HCT116 (cell line): Measurements from ENCODE around the gene SMURF1.

Experiments
- CEBPB ChIP-seq: IDR thresholded peaks from 2 replicates; pipeline ENCODE4 v1.6.1; 2012; ENCODE audit warnings: low read depth
- ELF1 ChIP-seq: IDR thresholded peaks from 2 replicates; pipeline ENCODE4 v1.6.1; 2012; ENCODE audit warnings: low read depth, borderline replicate concordance
- EZH2 ChIP-seq: fragments of 200-600 bp; sonication (generic); IDR thresholded peaks from 2 replicates; pipeline ENCODE4 v1.6.1; 2017; ENCODE audit warnings: antibody characterized with exemption, mixed run types
- EZH2phosphoT487 ChIP-seq: fragments of 200-600 bp; IDR thresholded peaks from 2 replicates; pipeline ENCODE4 v1.6.1; 2018; ENCODE audit warnings: antibody characterized with exemption, borderline replicate concordance
- POLR2A ChIP-seq: IDR thresholded peaks from 2 replicates; pipeline ENCODE4 v1.7.0; 2011; ENCODE audit warnings: borderline replicate concordance; ENCODE audit not compliant: insufficient read depth, insufficient read length; ENCODE audit errors: extremely low read depth
- POLR2AphosphoS5 ChIP-seq: IDR thresholded peaks from 2 replicates; pipeline ENCODE4 v1.6.1; 2011; ENCODE audit warnings: mild to moderate bottlenecking, low read depth, low read length, moderate library complexity
- RAD21 ChIP-seq: IDR thresholded peaks from 2 replicates; pipeline ENCODE4 v1.6.1; 2012; ENCODE audit warnings: low read depth, mild to moderate bottlenecking
- SIN3A ChIP-seq: IDR thresholded peaks from 2 replicates; pipeline ENCODE4 v1.6.1; 2012; ENCODE audit warnings: low read depth
- YY1 ChIP-seq: IDR thresholded peaks from 2 replicates; pipeline ENCODE4 v1.6.1; 2011; ENCODE audit warnings: low read length, low read depth, moderate library complexity, mild to moderate bottlenecking; ENCODE audit not compliant: insufficient replicate concordance; ENCODE audit errors: extremely low read depth
- ZNF274 ChIP-seq: fragments of 200-500 bp; sonication (Bioruptor generic); IDR thresholded peaks from 2 replicates; pipeline ENCODE4 v1.6.1; 2014; ENCODE audit warnings: mild to moderate bottlenecking, low read depth, low read length, inconsistent platforms
- TF ChIP-seq, protein P1 (sequence below), 3 experiments: fragments of 200-600 bp in 1 of 3; sonication (generic) in 1 of 3; IDR thresholded peaks in 2 of 3; conservative IDR thresholded peaks in 1 of 3; 2 replicates each; pipeline ENCODE4 v1.5.1; 2012 to 2017; ENCODE audit warnings: low read depth in 2 of 3, low read length in 2 of 3, antibody characterized with exemption in 1 of 3, borderline replicate concordance in 1 of 3, control low read depth in 1 of 3, mild to moderate bottlenecking in 1 of 3, mixed read lengths in 1 of 3, mixed run types in 1 of 3, moderate library complexity in 1 of 3; ENCODE audit not compliant: insufficient read depth in 1 of 3
- TF ChIP-seq, protein P2 (sequence below): IDR thresholded peaks from 2 replicates; pipeline ENCODE4 v1.6.1; 2012; ENCODE audit warnings: low read depth
- TF ChIP-seq, protein P3 (sequence below): IDR thresholded peaks from 2 replicates; pipeline ENCODE4 v1.6.1; 2011; ENCODE audit warnings: mild to moderate bottlenecking, low read length, moderate library complexity; ENCODE audit not compliant: insufficient replicate concordance; ENCODE audit errors: extremely low read depth

DNA sequence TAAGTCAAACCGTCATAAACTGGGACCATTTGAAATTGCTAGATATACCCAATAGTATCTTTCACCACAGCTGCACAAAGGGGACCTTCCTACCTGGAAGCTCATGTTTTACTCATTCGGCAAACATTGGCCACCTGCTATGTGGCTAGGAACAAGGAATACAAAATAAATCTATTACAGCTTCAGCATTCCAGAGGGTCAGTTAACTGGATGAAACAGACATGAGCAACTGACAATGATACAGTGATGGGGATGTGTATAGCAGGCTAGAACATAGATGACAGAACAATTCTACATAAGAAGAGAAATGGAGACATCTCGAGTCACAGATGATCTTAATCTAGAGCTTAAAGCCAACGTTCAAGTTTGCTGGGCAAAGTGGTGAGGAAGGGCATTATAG lies 3.1 kb upstream of the SMURF1 start:
- TF ChIP-seq, protein P1, sequence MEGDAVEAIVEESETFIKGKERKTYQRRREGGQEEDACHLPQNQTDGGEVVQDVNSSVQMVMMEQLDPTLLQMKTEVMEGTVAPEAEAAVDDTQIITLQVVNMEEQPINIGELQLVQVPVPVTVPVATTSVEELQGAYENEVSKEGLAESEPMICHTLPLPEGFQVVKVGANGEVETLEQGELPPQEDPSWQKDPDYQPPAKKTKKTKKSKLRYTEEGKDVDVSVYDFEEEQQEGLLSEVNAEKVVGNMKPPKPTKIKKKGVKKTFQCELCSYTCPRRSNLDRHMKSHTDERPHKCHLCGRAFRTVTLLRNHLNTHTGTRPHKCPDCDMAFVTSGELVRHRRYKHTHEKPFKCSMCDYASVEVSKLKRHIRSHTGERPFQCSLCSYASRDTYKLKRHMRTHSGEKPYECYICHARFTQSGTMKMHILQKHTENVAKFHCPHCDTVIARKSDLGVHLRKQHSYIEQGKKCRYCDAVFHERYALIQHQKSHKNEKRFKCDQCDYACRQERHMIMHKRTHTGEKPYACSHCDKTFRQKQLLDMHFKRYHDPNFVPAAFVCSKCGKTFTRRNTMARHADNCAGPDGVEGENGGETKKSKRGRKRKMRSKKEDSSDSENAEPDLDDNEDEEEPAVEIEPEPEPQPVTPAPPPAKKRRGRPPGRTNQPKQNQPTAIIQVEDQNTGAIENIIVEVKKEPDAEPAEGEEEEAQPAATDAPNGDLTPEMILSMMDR (IDR thresholded peaks at IDR 0.05 in 2 of 3, conservative IDR thresholded peaks at IDR 0.05 in 1 of 3; ENCODE audit: borderline replicate concordance in 1 of 3, insufficient read depth in 1 of 3, low read depth in 2 of 3, low read length in 2 of 3): no peak
- TF ChIP-seq EZH2: no peak
- no peak for TF ChIP-seq SIN3A
- TF ChIP-seq POLR2A: no peak
- no peak for TF ChIP-seq ZNF274
- TF ChIP-seq, protein P2, sequence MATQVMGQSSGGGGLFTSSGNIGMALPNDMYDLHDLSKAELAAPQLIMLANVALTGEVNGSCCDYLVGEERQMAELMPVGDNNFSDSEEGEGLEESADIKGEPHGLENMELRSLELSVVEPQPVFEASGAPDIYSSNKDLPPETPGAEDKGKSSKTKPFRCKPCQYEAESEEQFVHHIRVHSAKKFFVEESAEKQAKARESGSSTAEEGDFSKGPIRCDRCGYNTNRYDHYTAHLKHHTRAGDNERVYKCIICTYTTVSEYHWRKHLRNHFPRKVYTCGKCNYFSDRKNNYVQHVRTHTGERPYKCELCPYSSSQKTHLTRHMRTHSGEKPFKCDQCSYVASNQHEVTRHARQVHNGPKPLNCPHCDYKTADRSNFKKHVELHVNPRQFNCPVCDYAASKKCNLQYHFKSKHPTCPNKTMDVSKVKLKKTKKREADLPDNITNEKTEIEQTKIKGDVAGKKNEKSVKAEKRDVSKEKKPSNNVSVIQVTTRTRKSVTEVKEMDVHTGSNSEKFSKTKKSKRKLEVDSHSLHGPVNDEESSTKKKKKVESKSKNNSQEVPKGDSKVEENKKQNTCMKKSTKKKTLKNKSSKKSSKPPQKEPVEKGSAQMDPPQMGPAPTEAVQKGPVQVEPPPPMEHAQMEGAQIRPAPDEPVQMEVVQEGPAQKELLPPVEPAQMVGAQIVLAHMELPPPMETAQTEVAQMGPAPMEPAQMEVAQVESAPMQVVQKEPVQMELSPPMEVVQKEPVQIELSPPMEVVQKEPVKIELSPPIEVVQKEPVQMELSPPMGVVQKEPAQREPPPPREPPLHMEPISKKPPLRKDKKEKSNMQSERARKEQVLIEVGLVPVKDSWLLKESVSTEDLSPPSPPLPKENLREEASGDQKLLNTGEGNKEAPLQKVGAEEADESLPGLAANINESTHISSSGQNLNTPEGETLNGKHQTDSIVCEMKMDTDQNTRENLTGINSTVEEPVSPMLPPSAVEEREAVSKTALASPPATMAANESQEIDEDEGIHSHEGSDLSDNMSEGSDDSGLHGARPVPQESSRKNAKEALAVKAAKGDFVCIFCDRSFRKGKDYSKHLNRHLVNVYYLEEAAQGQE: no peak
- TF ChIP-seq POLR2AphosphoS5: no peak
- TF ChIP-seq CEBPB: no peak
- TF ChIP-seq YY1: no peak
- TF ChIP-seq RAD21: no peak
- no peak for TF ChIP-seq ELF1
- TF ChIP-seq, protein P3, sequence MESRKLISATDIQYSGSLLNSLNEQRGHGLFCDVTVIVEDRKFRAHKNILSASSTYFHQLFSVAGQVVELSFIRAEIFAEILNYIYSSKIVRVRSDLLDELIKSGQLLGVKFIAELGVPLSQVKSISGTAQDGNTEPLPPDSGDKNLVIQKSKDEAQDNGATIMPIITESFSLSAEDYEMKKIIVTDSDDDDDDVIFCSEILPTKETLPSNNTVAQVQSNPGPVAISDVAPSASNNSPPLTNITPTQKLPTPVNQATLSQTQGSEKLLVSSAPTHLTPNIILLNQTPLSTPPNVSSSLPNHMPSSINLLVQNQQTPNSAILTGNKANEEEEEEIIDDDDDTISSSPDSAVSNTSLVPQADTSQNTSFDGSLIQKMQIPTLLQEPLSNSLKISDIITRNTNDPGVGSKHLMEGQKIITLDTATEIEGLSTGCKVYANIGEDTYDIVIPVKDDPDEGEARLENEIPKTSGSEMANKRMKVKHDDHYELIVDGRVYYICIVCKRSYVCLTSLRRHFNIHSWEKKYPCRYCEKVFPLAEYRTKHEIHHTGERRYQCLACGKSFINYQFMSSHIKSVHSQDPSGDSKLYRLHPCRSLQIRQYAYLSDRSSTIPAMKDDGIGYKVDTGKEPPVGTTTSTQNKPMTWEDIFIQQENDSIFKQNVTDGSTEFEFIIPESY: no peak
- TF ChIP-seq EZH2phosphoT487: no peak
